Cardiac fibroblast (primary cell): ENCODE results near the gene DNAH6.
"Not testable (repeated sequence)": the region's sequence is repeated elsewhere in the genome, so short reads cannot be mapped to it uniquely, and the experiment has no call there.

Experiments
- DNase-seq, 2 donors: peaks; one replicate each; pipeline versions ENCODE4 v3.0.0 to v3.0.0-alpha.2; 2010; ENCODE audit warnings: low read depth in 2 of 2
- H3K4me3 ChIP-seq, 2 donors: replicated peaks in 1 of 2; 1 replicate in 1 of 2; 2 replicates in 1 of 2; pipeline ENCODE4 v1.5.1; 2011; ENCODE audit warnings: low read depth in 2 of 2, low read length in 2 of 2, mild to moderate bottlenecking in 2 of 2, moderate library complexity in 1 of 2
- TF ChIP-seq, protein P1 (sequence below): IDR thresholded peaks from one replicate; pipeline ENCODE4 v1.5.1; 2011; ENCODE audit warnings: low read depth, mild to moderate bottlenecking, low read length, inconsistent platforms

Gene DNAH6

DNA sequence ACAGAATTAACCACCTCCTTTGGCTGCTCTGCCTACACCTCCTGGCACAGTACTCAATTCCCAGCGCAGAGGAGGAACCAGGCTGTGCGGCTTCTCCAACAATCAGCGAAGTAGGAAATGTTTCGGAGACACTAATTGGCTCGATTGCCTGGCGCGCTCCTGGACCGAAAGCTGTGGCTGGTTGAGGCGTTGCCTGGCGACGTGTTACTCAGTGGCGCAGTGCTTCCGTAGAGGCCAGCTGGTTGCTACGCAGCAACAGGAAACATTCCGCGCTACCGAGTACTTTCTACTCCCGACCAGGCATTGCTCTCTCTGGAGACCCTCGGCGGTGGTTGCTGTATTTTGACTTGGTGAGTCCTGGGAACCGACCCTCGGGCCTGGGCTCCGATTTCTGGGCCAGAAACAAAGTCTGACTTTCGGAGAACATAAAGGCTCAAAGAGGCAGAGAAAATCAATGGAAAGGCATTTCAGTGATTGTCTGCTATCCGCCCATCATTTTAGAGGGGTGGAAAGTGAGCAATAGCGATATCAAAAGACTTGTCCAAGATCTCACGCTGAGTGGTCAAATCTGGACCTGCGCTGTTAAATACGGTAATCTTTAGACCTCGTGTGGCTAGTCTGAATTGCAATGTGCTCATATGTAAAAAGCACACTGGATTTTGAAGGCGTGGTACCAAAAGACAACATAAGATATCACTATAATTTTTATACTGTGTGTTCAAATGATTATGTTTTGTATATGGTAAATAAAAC is at the start of gene DNAH6:
DNAH6 (plus strand) TSS at position 265 of the 753 bp plus-strand sequence. CDS start 1,329 bp downstream, outside the sequence.
- peak; percentile 95 to 97 for DNase-seq
- H3K4me3 ChIP-seq: peak within 1 kb of the TSS; percentile 53 to 60
- TF ChIP-seq, protein P1, sequence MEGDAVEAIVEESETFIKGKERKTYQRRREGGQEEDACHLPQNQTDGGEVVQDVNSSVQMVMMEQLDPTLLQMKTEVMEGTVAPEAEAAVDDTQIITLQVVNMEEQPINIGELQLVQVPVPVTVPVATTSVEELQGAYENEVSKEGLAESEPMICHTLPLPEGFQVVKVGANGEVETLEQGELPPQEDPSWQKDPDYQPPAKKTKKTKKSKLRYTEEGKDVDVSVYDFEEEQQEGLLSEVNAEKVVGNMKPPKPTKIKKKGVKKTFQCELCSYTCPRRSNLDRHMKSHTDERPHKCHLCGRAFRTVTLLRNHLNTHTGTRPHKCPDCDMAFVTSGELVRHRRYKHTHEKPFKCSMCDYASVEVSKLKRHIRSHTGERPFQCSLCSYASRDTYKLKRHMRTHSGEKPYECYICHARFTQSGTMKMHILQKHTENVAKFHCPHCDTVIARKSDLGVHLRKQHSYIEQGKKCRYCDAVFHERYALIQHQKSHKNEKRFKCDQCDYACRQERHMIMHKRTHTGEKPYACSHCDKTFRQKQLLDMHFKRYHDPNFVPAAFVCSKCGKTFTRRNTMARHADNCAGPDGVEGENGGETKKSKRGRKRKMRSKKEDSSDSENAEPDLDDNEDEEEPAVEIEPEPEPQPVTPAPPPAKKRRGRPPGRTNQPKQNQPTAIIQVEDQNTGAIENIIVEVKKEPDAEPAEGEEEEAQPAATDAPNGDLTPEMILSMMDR: no peak

- TF ChIP-seq, protein P1: no peak
- H3K4me3 ChIP-seq: no peak overlapping the region
- DNase-seq: no peak
Measured at GRCh38 chr2:84467389-84467788, 48.9 kb upstream of the DNAH6 start.

DNA sequence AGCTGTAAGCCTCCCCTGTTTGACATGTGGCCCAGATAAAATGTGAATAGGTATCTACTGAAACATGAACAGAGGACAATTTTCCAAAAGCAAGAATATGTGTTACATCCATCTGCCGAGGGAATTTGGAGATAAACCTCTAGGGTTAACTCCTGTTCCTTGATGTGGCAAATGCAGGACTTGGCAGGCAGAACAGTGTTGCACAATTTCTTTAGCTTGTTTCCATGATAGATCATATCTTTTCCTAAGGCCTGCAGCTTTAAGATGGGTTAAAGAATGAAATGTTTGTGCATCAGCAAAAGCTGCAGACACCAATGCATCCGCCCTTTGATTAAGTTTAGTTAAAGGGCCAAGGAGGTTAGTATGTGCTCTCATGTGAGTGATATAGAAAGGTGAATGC is 43.9 kb upstream of the DNAH6 start:
- DNase-seq: peak; percentile 49 to 62
- H3K4me3 ChIP-seq: not testable (repeated sequence)

GRCh38 chr2:84472856-84473565 is 43.3 kb upstream of the DNAH6 start:
- no peak overlapping the region for H3K4me3 ChIP-seq
- TF ChIP-seq, protein P1: no peak
- DNase-seq: no peak

DNA sequence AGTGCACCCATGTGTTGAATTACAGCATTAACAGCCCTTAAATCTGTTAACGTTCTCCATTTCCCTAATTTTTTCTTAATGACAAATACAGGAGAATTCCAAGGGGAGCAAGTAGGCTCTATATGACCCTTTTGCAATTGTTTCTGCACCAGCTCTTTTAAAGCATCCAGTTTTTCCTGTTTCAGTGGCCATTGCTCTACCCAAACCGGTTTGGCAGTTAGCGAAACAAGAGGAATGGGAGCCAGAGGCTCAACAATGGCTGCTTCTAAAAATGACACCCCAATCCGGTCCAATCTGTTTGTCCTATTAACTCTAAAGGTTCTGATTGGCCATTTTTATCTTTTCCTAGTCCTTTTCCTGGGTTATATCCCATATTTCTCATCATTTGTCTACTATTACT is 42.1 kb upstream of the DNAH6 start:
- H3K4me3 ChIP-seq: no peak overlapping the region
- DNase-seq: no peak
- TF ChIP-seq, protein P1: no peak

- DNase-seq: no peak
- TF ChIP-seq, protein P1: no peak
- H3K4me3 ChIP-seq: no peak overlapping the region
Measured at GRCh38 chr2:84477886-84478285, 38.4 kb upstream of the DNAH6 start.

GRCh38 chr2:84478867-84479266 is 37.4 kb upstream of the DNAH6 start:
- TF ChIP-seq, protein P1: no peak
- H3K4me3 ChIP-seq: no peak overlapping the region
- no peak for DNase-seq
